ENCODE results near the gene DEPDC1B. TPM values are rescaled to one million over a fixed set of nuclear protein-coding genes. Genes with fewer than 3 reads are reported as not detected.

Gene DEPDC1B
- total RNA-seq, 1 donor from 2014 or later, result 6.4 TPM

DNA sequence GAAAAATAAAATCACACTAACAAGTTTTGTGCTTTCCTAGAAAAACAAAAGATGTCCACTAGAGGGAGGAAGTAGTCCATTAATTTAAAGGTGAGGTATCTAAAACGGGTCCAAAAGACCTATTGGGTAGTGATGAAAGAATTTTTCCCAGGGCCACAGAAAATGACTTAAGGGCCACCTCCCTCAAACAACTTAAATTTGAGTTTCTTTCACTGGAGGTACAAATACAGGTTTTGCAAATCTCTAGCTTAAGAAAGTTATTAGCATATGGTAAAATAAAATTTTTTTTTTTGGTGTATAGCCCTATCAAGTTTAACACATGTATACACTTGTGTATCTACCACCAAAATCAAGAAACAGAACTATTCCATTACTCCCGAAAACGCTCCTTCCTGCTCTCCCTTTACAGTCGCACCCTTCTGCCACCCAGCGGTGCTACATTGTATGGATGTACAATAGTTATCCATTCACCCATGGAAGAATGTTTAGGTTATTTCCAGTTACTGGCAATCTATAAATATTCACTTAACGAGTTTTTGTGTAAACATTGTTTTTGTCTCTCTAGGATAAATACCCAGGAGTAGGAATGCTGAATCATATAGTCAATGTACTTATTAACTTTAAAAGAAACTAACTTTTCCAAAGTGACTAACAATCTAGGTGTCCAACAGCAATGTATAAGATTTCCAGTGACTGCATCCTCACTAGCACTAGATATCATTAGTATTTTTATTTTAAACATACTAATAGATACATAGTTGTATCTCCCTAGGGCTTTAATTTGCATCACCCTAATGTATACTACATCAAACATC is 21.9 kb downstream of the DEPDC1B start:
- TF ChIP-seq, protein P1, sequence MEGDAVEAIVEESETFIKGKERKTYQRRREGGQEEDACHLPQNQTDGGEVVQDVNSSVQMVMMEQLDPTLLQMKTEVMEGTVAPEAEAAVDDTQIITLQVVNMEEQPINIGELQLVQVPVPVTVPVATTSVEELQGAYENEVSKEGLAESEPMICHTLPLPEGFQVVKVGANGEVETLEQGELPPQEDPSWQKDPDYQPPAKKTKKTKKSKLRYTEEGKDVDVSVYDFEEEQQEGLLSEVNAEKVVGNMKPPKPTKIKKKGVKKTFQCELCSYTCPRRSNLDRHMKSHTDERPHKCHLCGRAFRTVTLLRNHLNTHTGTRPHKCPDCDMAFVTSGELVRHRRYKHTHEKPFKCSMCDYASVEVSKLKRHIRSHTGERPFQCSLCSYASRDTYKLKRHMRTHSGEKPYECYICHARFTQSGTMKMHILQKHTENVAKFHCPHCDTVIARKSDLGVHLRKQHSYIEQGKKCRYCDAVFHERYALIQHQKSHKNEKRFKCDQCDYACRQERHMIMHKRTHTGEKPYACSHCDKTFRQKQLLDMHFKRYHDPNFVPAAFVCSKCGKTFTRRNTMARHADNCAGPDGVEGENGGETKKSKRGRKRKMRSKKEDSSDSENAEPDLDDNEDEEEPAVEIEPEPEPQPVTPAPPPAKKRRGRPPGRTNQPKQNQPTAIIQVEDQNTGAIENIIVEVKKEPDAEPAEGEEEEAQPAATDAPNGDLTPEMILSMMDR (IDR thresholded peaks at IDR 0.05; ENCODE audit: unreplicated experiment), result peak; percentile 88
- no peaks in the 10 kb centered on the region for H3K9me3 Mint-ChIP-seq (ENCODE audit: unreplicated experiment)
- no peak overlapping the region for H3K27ac Mint-ChIP-seq (ENCODE audit: unreplicated experiment)
- DNase-seq (ENCODE audit: low spot score), result no peak
- H3K4me1 Mint-ChIP-seq (ENCODE audit: unreplicated experiment), result peaks cover 16% of the 10 kb centered on the region
- H3K27me3 Mint-ChIP-seq (ENCODE audit: unreplicated experiment), result peaks cover 4% of the 10 kb centered on the region
- no peaks in the 10 kb centered on the region for H3K36me3 Mint-ChIP-seq (ENCODE audit: low read depth, unreplicated experiment)
- no peak overlapping the region for H3K4me3 Mint-ChIP-seq (ENCODE audit: unreplicated experiment)

GRCh38 chr5:60675286-60675685 is 24.7 kb downstream of the DEPDC1B start:
- peaks cover 28% of the 10 kb centered on the region for H3K4me1 Mint-ChIP-seq (ENCODE audit: unreplicated experiment)
- H3K27ac Mint-ChIP-seq (ENCODE audit: unreplicated experiment), result no peak overlapping the region
- no peak for DNase-seq (ENCODE audit: low spot score)
- H3K9me3 Mint-ChIP-seq (ENCODE audit: unreplicated experiment), result no peaks in the 10 kb centered on the region
- TF ChIP-seq, protein P1 (IDR thresholded peaks at IDR 0.05; ENCODE audit: unreplicated experiment), result no peak
- H3K4me3 Mint-ChIP-seq (ENCODE audit: unreplicated experiment), result no peak overlapping the region
- peaks cover 9% of the 10 kb centered on the region for H3K27me3 Mint-ChIP-seq (ENCODE audit: unreplicated experiment)
- H3K36me3 Mint-ChIP-seq (ENCODE audit: low read depth, unreplicated experiment), result no peaks in the 10 kb centered on the region

DNA sequence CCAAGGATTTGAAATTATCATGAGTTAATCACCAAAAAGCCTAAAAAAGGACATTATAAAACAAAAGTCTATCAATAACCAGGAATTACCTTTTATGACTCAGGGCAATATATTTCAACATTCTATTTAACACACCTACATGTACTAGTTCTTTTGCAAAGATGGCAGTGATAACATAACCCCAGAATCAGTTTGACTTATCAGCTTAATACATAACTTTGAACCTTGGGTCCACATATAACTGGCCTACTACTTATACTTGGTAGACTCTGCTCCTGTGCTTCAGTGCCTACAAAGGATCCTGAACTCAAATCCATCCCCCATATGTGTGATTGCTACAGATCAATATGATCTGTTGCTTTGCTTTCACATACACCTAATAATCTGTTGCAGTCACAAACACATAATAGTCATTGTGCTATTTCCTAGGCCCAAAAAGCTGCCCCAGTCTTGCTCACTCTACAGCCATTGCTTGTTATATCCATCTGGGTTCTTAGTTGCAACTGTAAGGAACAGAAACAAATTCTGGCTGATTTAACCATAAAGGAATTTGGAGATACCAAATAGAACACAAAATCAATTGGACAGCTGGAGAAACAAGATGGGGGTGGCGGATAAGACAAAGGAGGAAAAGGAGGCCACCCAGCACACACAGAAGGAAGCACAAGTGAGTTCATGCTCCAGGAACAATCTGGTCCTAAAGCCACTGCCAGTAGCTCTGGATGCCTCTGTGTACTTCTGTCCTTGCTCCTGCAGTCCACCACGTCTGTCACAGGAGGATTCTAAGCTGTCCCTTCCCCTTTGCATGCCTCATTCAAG is 25.5 kb downstream of the DEPDC1B start:
- no peaks in the 10 kb centered on the region for H3K36me3 Mint-ChIP-seq (ENCODE audit: low read depth, unreplicated experiment)
- no peaks in the 10 kb centered on the region for H3K9me3 Mint-ChIP-seq (ENCODE audit: unreplicated experiment)
- H3K4me3 Mint-ChIP-seq (ENCODE audit: unreplicated experiment), result no peak overlapping the region
- H3K4me1 Mint-ChIP-seq (ENCODE audit: unreplicated experiment), result peaks cover 28% of the 10 kb centered on the region
- TF ChIP-seq, protein P1 (IDR thresholded peaks at IDR 0.05; ENCODE audit: unreplicated experiment), result no peak
- no peak for DNase-seq (ENCODE audit: low spot score)
- no peak overlapping the region for H3K27ac Mint-ChIP-seq (ENCODE audit: unreplicated experiment)
- H3K27me3 Mint-ChIP-seq (ENCODE audit: unreplicated experiment), result peaks cover 9% of the 10 kb centered on the region

DNA sequence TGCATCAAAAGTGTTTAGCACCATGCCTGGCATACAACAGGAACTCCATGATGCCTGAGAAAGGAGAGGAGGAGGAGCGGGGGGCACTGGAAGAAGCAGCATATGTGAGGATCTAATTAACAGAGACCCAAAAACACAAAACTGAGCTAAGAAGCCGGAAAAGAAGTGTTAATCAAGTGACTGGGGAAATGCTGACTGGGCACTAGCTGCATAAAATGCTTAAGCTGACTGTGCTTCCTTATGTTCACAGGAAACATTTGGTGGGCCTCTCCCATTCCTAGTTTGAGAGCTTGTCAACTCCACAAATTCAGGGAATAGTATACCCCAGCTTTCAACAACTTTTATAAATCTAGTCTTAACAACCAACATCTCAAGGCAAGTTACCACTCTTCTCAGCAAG is 26.6 kb downstream of the DEPDC1B start:
- Mint-ChIP-seq H3K9me3 (ENCODE audit: unreplicated experiment) (no peaks in the 10 kb centered on the region), H3K4me1 (ENCODE audit: unreplicated experiment) (peaks cover 28% of the 10 kb centered on the region), H3K4me3 (ENCODE audit: unreplicated experiment) (no peak overlapping the region), H3K27me3 (ENCODE audit: unreplicated experiment) (peaks cover 9% of the 10 kb centered on the region), H3K36me3 (ENCODE audit: low read depth, unreplicated experiment) (no peaks in the 10 kb centered on the region), H3K27ac (ENCODE audit: unreplicated experiment) (no peak overlapping the region)
- DNase-seq (ENCODE audit: low spot score), result no peak
- TF ChIP-seq, protein P1 (IDR thresholded peaks at IDR 0.05; ENCODE audit: unreplicated experiment), result no peak

All from endothelial cell (in vitro differentiated cells).